ENCODE data around the gene FABP1. TPM values are rescaled to one million over a fixed set of nuclear protein-coding genes. Genes with fewer than 3 reads are reported as not detected.

The FABP1 gene
- total RNA-seq, 2 donors from 2014 or later: not detected

- no peak for DNase-seq (ENCODE audit: low spot score)
- H3K36me3 ChIP-seq: no peaks in the 10 kb centered on the region
- H3K9me3 ChIP-seq: peaks cover 14% of the 10 kb centered on the region
- no peak for TF ChIP-seq CTCF (IDR thresholded peaks at IDR 0.05)
- H3K27me3 ChIP-seq (replicated peaks; ENCODE audit: insufficient read depth): no peaks in the 10 kb centered on the region
- no peak overlapping the region for H3K4me3 ChIP-seq
- no peak overlapping the region for H3K27ac ChIP-seq
- no peak for ATAC-seq (ENCODE audit: insufficient number of reproducible peaks, low FRiP score, low read depth)
- H3K4me1 ChIP-seq (ENCODE audit: control insufficient read depth in 1 of 2, low read depth in 2 of 2): no peaks in the 10 kb centered on the region
These were observed 18.7 kb upstream of the FABP1 start for GRCh38 chr2:88146590-88146989.

GRCh38 chr2:88144914-88145497 lies 17.1 kb upstream of the FABP1 start:
- ATAC-seq (ENCODE audit: insufficient number of reproducible peaks, low FRiP score, low read depth) (no peak), DNase-seq (ENCODE audit: low spot score) (no peak)
- no peaks in the 10 kb centered on the region for H3K4me1 ChIP-seq (ENCODE audit: control insufficient read depth in 1 of 2, low read depth in 2 of 2)
- H3K27ac ChIP-seq: no peak overlapping the region
- H3K27me3 ChIP-seq (replicated peaks; ENCODE audit: insufficient read depth): no peaks in the 10 kb centered on the region
- H3K4me3 ChIP-seq: no peak overlapping the region
- peaks cover 14% of the 10 kb centered on the region for H3K9me3 ChIP-seq
- no peaks in the 10 kb centered on the region for H3K36me3 ChIP-seq
- TF ChIP-seq CTCF (IDR thresholded peaks at IDR 0.05): no peak

- Histone ChIP-seq H3K4me3 (no peak overlapping the region), H3K4me1 (ENCODE audit: control insufficient read depth in 1 of 2, low read depth in 2 of 2) (no peaks in the 10 kb centered on the region), H3K27ac (no peak overlapping the region), H3K9me3 (peaks cover 11% of the 10 kb centered on the region), H3K27me3 (replicated peaks; ENCODE audit: insufficient read depth) (no peaks in the 10 kb centered on the region), H3K36me3 (no peaks in the 10 kb centered on the region)
- DNase-seq (ENCODE audit: low spot score) (no peak), ATAC-seq (ENCODE audit: insufficient number of reproducible peaks, low FRiP score, low read depth) (no peak)
- TF ChIP-seq CTCF (IDR thresholded peaks at IDR 0.05): no peak
These were observed 16.4 kb upstream of the FABP1 start for GRCh38 chr2:88144271-88144670.

GRCh38 chr2:88141952-88142351 lies 14.1 kb upstream of the FABP1 start:
- TF ChIP-seq CTCF (IDR thresholded peaks at IDR 0.05): no peak
- Histone ChIP-seq H3K4me3 (no peak overlapping the region), H3K27me3 (replicated peaks; ENCODE audit: insufficient read depth) (no peaks in the 10 kb centered on the region), H3K27ac (no peak overlapping the region), H3K36me3 (no peaks in the 10 kb centered on the region), H3K4me1 (ENCODE audit: control insufficient read depth in 1 of 2, low read depth in 2 of 2) (no peaks in the 10 kb centered on the region), H3K9me3 (no peaks in the 10 kb centered on the region)
- DNase-seq (ENCODE audit: low spot score) (no peak), ATAC-seq (ENCODE audit: insufficient number of reproducible peaks, low FRiP score, low read depth) (no peak)

GRCh38 chr2:88139804-88140203 lies 11.9 kb upstream of the FABP1 start:
- DNase-seq (ENCODE audit: low spot score) (no peak), ATAC-seq (ENCODE audit: insufficient number of reproducible peaks, low FRiP score, low read depth) (no peak)
- Histone ChIP-seq H3K4me1 (ENCODE audit: control insufficient read depth in 1 of 2, low read depth in 2 of 2) (no peaks in the 10 kb centered on the region), H3K9me3 (no peaks in the 10 kb centered on the region), H3K36me3 (no peaks in the 10 kb centered on the region), H3K27me3 (replicated peaks; ENCODE audit: insufficient read depth) (no peaks in the 10 kb centered on the region), H3K4me3 (no peak overlapping the region), H3K27ac (no peak overlapping the region)
- TF ChIP-seq CTCF (IDR thresholded peaks at IDR 0.05): no peak

Data from thoracic aorta (tissue), 2 donors.